ENCODE data around the gene COL9A3.
"Not testable (repeated sequence)": the region's sequence is repeated elsewhere in the genome, so short reads cannot be mapped to it uniquely, and the experiment has no call there.

The COL9A3 gene

GRCh38 chr20:62858058-62858830 is 41.4 kb downstream of the COL9A3 start:
- DNase-seq (ENCODE audit: low read depth) = no peak

- no peak for DNase-seq (ENCODE audit: low read depth)
Measured at GRCh38 chr20:62859721-62860120, 42.9 kb downstream of the COL9A3 start.

GRCh38 chr20:62860391-62860923 is 43.6 kb downstream of the COL9A3 start:
- DNase-seq (ENCODE audit: low read depth) = no peak

GRCh38 chr20:62860924-62861691 is 44.3 kb downstream of the COL9A3 start:
- DNase-seq (ENCODE audit: low read depth) = no peak

GRCh38 chr20:62861726-62862336 is 45.0 kb downstream of the COL9A3 start, which contains the start of gene TCFL5:
Gene TCFL5 (minus strand): TSS chr20:62861822. CDS start chr20:62861670, 152 bp downstream.
- peak; percentile 53 for DNase-seq (ENCODE audit: low read depth)

- DNase-seq (ENCODE audit: low read depth) = no peak
Measured at GRCh38 chr20:62864207-62864606, 47.4 kb downstream of the COL9A3 start.

- no peak for DNase-seq (ENCODE audit: low read depth)
Measured at GRCh38 chr20:62872184-62872847, 55.5 kb downstream of the COL9A3 start.

GRCh38 chr20:62872862-62873261 is 56.0 kb downstream of the COL9A3 start:
- DNase-seq (ENCODE audit: low read depth) = no peak

GRCh38 chr20:62873280-62873679 is 56.4 kb downstream of the COL9A3 start:
- DNase-seq (ENCODE audit: low read depth) = no peak

- DNase-seq (ENCODE audit: low read depth) = not testable (repeated sequence)
Measured at GRCh38 chr20:62873681-62874031, 56.8 kb downstream of the COL9A3 start.

- no peak for DNase-seq (ENCODE audit: low read depth)
Measured at GRCh38 chr20:62874964-62875344, 58.1 kb downstream of the COL9A3 start.

GRCh38 chr20:62875419-62876361 is 58.8 kb downstream of the COL9A3 start:
- DNase-seq (ENCODE audit: low read depth) = peak; percentile 79

- no peak for DNase-seq (ENCODE audit: low read depth)
Measured at GRCh38 chr20:62876501-62876901, 59.7 kb downstream of the COL9A3 start.

GRCh38 chr20:62876902-62877816 is 60.3 kb downstream of the COL9A3 start:
- no peak for DNase-seq (ENCODE audit: low read depth)

GRCh38 chr20:62878244-62879038 is 61.6 kb downstream of the COL9A3 start:
- DNase-seq (ENCODE audit: low read depth) = no peak

- DNase-seq (ENCODE audit: low read depth) = no peak
Measured at GRCh38 chr20:62879275-62880146, 62.7 kb downstream of the COL9A3 start.

GRCh38 chr20:62880147-62880934 is 63.5 kb downstream of the COL9A3 start:
- no peak for DNase-seq (ENCODE audit: low read depth)
